Panc1 (cell line): ENCODE results near the gene OAS3.

Source experiments
- CTCF ChIP-seq: fragments of 450-650 bp; IDR thresholded peaks from 2 replicates; pipeline ENCODE4 v1.5.1; 2017; ENCODE audit warnings: mild to moderate bottlenecking
- POLR2AphosphoS5 ChIP-seq: IDR thresholded peaks from 2 replicates; pipeline ENCODE4 v1.6.1; 2012; ENCODE audit warnings: mild to moderate bottlenecking, low read depth, low read length, moderate library complexity
- TCF7L2 ChIP-seq: IDR thresholded peaks from 2 replicates; pipeline ENCODE4 v1.6.1; 2011; ENCODE audit warnings: mild to moderate bottlenecking, low read depth, low read length, inconsistent platforms

GRCh38 chr12:113010701-113011100 lies 72.4 kb downstream of the OAS3 start:
- TF ChIP-seq CTCF (no peak), POLR2AphosphoS5 (no peak), TCF7L2 (no peak)
